Measurements from ENCODE around the gene DNAJB13. TPM values are rescaled to one million over a fixed set of nuclear protein-coding genes. Genes with fewer than 3 reads are reported as not detected.

Gene DNAJB13
- total RNA-seq, 1 experiment from 2014 or later = 0.29 TPM

GRCh38 chr11:73976451-73977151, 25.8 kb downstream of the DNAJB13 start:
- no peak overlapping the region for H2AFZ ChIP-seq (ENCODE audit: low read length)
- H4K20me1 ChIP-seq (ENCODE audit: low read length) = no peaks in the 10 kb centered on the region
- ATAC-seq = no peak
- peaks cover 20% of the 10 kb centered on the region for H3K4me1 ChIP-seq (ENCODE audit: insufficient read depth, low read length)
- H3K79me2 ChIP-seq (ENCODE audit: low read length) = no peaks in the 10 kb centered on the region
- DNase-seq = no peak
- ChIA-PET CTCF (no interaction called here), POLR2A (ENCODE audit: unreplicated experiment) (interaction anchor here (0.6 kb wide), 1 partner anchor 113 kb away, joined by 5 read pairs; no protein-coding TSS in a partner anchor)
- TF ChIP-seq EZH2 (IDR thresholded peaks at IDR 0.05; ENCODE audit: low read length, unreplicated experiment) = no peak
- no peak for TF ChIP-seq EZH2phosphoT487 (IDR thresholded peaks at IDR 0.05; ENCODE audit: borderline replicate concordance, low read length)
- no peak for TF ChIP-seq CTCF (conservative IDR thresholded peaks at IDR 0.05; ENCODE audit: low read depth, low read length)
- no peak overlapping the region for H3K4me2 ChIP-seq (ENCODE audit: low read length)
- no peak overlapping the region for H3K27ac ChIP-seq (ENCODE audit: low read length)
- peaks cover 17% of the 10 kb centered on the region for H3K36me3 ChIP-seq (ENCODE audit: low read depth, low read length)
- no peak overlapping the region for H3K9ac ChIP-seq (ENCODE audit: low read length)
- no peaks in the 10 kb centered on the region for H3K27me3 ChIP-seq (ENCODE audit: low read length)
- H3K4me3 ChIP-seq (ENCODE audit: low read length) = no peak overlapping the region
- intact Hi-C loops (cut with micrococcal nuclease) = no loop called here
- H3F3A ChIP-seq (ENCODE audit: low read length, unreplicated experiment) = no peaks in the 10 kb centered on the region
- no TSS peak for BruUV-seq (replicated peaks)
- no peaks in the 10 kb centered on the region for H3K9me2 ChIP-seq (replicated peaks; ENCODE audit: low read length)
- no peaks in the 10 kb centered on the region for H3K9me3 ChIP-seq (ENCODE audit: low read length)

GRCh38 chr11:73977856-73978519, 27.2 kb downstream of the DNAJB13 start:
- Histone ChIP-seq H3K27me3 (ENCODE audit: low read length) (no peaks in the 10 kb centered on the region), H4K20me1 (ENCODE audit: low read length) (no peaks in the 10 kb centered on the region), H3K9me2 (replicated peaks; ENCODE audit: low read length) (no peaks in the 10 kb centered on the region), H3K4me2 (ENCODE audit: low read length) (no peak overlapping the region), H3K36me3 (ENCODE audit: low read depth, low read length) (peaks cover 17% of the 10 kb centered on the region), H3K9me3 (ENCODE audit: low read length) (no peaks in the 10 kb centered on the region), H3K79me2 (ENCODE audit: low read length) (peaks cover 8% of the 10 kb centered on the region; the same call in 1 of the 2 replicates), H3F3A (ENCODE audit: low read length, unreplicated experiment) (no peaks in the 10 kb centered on the region), H3K4me3 (ENCODE audit: low read length) (no peak overlapping the region), H3K9ac (ENCODE audit: low read length) (no peak overlapping the region), H3K4me1 (ENCODE audit: insufficient read depth, low read length) (peaks cover 30% of the 10 kb centered on the region), H3K27ac (ENCODE audit: low read length) (no peak overlapping the region), H2AFZ (ENCODE audit: low read length) (no peak overlapping the region)
- CTCF ChIA-PET = no interaction called here
- BruUV-seq (replicated peaks) = no TSS peak
- no peak for ATAC-seq
- no peak for TF ChIP-seq EZH2phosphoT487 (IDR thresholded peaks at IDR 0.05; ENCODE audit: borderline replicate concordance, low read length)
- no peak for TF ChIP-seq CTCF (conservative IDR thresholded peaks at IDR 0.05; ENCODE audit: low read depth, low read length)
- TF ChIP-seq EZH2 (IDR thresholded peaks at IDR 0.05; ENCODE audit: low read length, unreplicated experiment) = no peak
- DNase-seq = no peak
- intact Hi-C loops (cut with micrococcal nuclease) = no loop called here
- POLR2A ChIA-PET (ENCODE audit: unreplicated experiment) = no interaction called here

- Histone ChIP-seq H3F3A (ENCODE audit: low read length, unreplicated experiment) (no peaks in the 10 kb centered on the region), H4K20me1 (ENCODE audit: low read length) (no peaks in the 10 kb centered on the region), H3K4me3 (ENCODE audit: low read length) (no peak overlapping the region), H3K4me1 (ENCODE audit: insufficient read depth, low read length) (peaks cover 34% of the 10 kb centered on the region), H3K9me3 (ENCODE audit: low read length) (no peaks in the 10 kb centered on the region), H3K4me2 (ENCODE audit: low read length) (no peak overlapping the region), H3K27ac (ENCODE audit: low read length) (no peak overlapping the region), H3K9ac (ENCODE audit: low read length) (no peak overlapping the region), H3K79me2 (ENCODE audit: low read length) (peaks cover 8% of the 10 kb centered on the region; the same call in 1 of the 2 replicates), H3K36me3 (ENCODE audit: low read depth, low read length) (peaks cover 17% of the 10 kb centered on the region), H3K27me3 (ENCODE audit: low read length) (no peaks in the 10 kb centered on the region), H2AFZ (ENCODE audit: low read length) (no peak overlapping the region), H3K9me2 (replicated peaks; ENCODE audit: low read length) (no peaks in the 10 kb centered on the region)
- no TSS peak for BruUV-seq (replicated peaks)
- DNase-seq = no peak
- POLR2A ChIA-PET (ENCODE audit: unreplicated experiment) = no interaction called here
- no peak for ATAC-seq
- no peak for TF ChIP-seq EZH2 (IDR thresholded peaks at IDR 0.05; ENCODE audit: low read length, unreplicated experiment)
- no peak for TF ChIP-seq EZH2phosphoT487 (IDR thresholded peaks at IDR 0.05; ENCODE audit: borderline replicate concordance, low read length)
- no peak for TF ChIP-seq CTCF (conservative IDR thresholded peaks at IDR 0.05; ENCODE audit: low read depth, low read length)
- intact Hi-C loops (cut with micrococcal nuclease) = no loop called here
- CTCF ChIA-PET = no interaction called here
These were observed 27.8 kb downstream of the DNAJB13 start for GRCh38 chr11:73978576-73979086.

Data from PC-3 (cell line).